8988T (cell line): ENCODE measurements around the gene SMARCAL1.

Experiments used
- DNase-seq: peaks from one replicate; pipeline ENCODE4 v3.0.0; 2011

The SMARCAL1 gene

GRCh38 chr2:216392945-216393840 lies 19.1 kb upstream of the SMARCAL1 start:
- no peak for DNase-seq

GRCh38 chr2:216394881-216395280 lies 17.4 kb upstream of the SMARCAL1 start:
- DNase-seq = no peak

GRCh38 chr2:216399621-216400020 lies 12.7 kb upstream of the SMARCAL1 start:
- DNase-seq = no peak

- no peak for DNase-seq
These were observed 9.5 kb upstream of the SMARCAL1 start for GRCh38 chr2:216402751-216403150.

- DNase-seq = no peak
These were observed 8.2 kb upstream of the SMARCAL1 start for GRCh38 chr2:216404010-216404618.

- DNase-seq = no peak
These were observed 6.7 kb upstream of the SMARCAL1 start for GRCh38 chr2:216405588-216405987.

- no peak for DNase-seq
These were observed 5.5 kb upstream of the SMARCAL1 start for GRCh38 chr2:216406826-216407225.

GRCh38 chr2:216408426-216409290 lies 3.6 kb upstream of the SMARCAL1 start:
- no peak for DNase-seq

- no peak for DNase-seq
These were observed 1.7 kb upstream of the SMARCAL1 start for GRCh38 chr2:216410550-216410949.

GRCh38 chr2:216413882-216414281 lies 1.6 kb downstream of the SMARCAL1 start:
- no peak for DNase-seq

GRCh38 chr2:216414772-216415319 lies 2.6 kb downstream of the SMARCAL1 start:
- no peak for DNase-seq

GRCh38 chr2:216415541-216415940 lies 3.3 kb downstream of the SMARCAL1 start:
- no peak for DNase-seq

- no peak for DNase-seq
These were observed 4.5 kb downstream of the SMARCAL1 start for GRCh38 chr2:216416571-216417307.

- no peak for DNase-seq
These were observed 6.7 kb downstream of the SMARCAL1 start for GRCh38 chr2:216418981-216419380.

- no peak for DNase-seq
These were observed 8.2 kb downstream of the SMARCAL1 start for GRCh38 chr2:216420367-216421101.

- no peak for DNase-seq
These were observed 10.8 kb downstream of the SMARCAL1 start for GRCh38 chr2:216423071-216423470.

GRCh38 chr2:216424274-216424673 lies 12.0 kb downstream of the SMARCAL1 start:
- DNase-seq = no peak

- DNase-seq = no peak
These were observed 12.9 kb downstream of the SMARCAL1 start for GRCh38 chr2:216425008-216425787.

GRCh38 chr2:216426166-216426777 lies 14.0 kb downstream of the SMARCAL1 start:
- DNase-seq = no peak

GRCh38 chr2:216426938-216427337 lies 14.7 kb downstream of the SMARCAL1 start:
- DNase-seq = peak; percentile 21
